ENCODE results near the gene DLEC1.
A peak's percentile ranks its signal among the peaks of the same experiment; 100 is the strongest.

Gene DLEC1

DNA sequence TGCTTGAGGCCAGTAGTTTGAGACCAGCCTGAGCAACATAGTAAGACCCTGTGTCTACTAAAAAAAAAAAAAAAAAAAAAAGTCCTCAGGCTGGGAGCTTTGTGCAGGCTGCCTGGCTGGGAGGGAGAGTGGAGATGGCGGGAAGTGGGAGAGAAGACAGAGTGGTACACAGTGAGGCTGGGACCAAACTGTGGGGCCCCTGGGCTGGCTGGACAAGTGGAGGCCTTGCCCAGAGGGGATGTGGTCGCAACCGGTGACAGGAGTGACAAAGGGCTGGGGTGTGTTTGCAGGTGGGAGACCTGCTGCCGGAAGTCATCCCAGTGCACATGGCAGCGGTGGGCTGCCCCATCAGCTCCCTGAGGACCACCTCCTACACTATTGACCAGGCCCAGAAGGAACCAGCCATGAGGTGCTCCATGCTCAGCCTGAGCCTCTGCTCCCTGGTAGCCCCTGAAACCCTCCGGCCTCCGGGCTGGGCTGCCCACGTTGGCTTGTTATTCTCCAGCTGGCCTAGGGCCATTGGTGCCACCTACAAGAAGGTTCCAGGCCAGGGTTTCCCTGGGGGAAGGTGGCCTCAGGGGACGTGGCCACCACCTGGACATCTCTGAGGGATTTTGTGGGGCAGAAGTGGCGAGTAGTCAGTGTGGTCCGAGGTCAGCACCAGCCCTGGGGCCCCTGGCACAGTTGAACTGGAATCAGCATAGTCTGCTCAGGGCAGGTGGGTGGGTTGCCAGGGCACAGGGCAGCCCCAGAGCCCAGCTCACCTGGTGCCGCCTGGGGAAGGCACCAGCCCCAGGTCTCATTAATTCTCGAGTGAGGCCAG, 75.3 kb downstream of the DLEC1 start:
- Histone ChIP-seq H4K8ac (ENCODE audit: low read depth, low read length) (no peak overlapping the region), H3K36me3 (replicated peaks in 1 of 2; ENCODE audit: control insufficient read depth in 2 of 2, insufficient read depth in 2 of 2, low read length in 2 of 2) (peaks cover 12 to 17% of the 10 kb centered on the region in 2 donors), H2AK5ac (ENCODE audit: low read depth, low read length) (no peak overlapping the region), H3K4me2 (ENCODE audit: insufficient read depth, low read length, poor library complexity, severe bottlenecking) (no peak overlapping the region), H2BK5ac (ENCODE audit: low read length) (no peak overlapping the region), H3K4me3 (ENCODE audit: low read length in 2 of 2) (peak overlapping the region in 1 of 2 donors; percentile 22), H3K79me1 (ENCODE audit: low read depth, low read length) (peaks cover 4% of the 10 kb centered on the region), H2BK120ac (ENCODE audit: low read depth, low read length) (no peak overlapping the region), H3K4me1 (ENCODE audit: control insufficient read depth in 2 of 2, insufficient read depth in 1 of 2, low read depth in 1 of 2, low read length in 2 of 2) (no peaks in the 10 kb centered on the region), H3K27ac (replicated peaks; ENCODE audit: low read length) (no peak overlapping the region), H3K4ac (ENCODE audit: low read length) (no peak overlapping the region), H3K9me3 (replicated peaks in 1 of 2; ENCODE audit: control insufficient read depth in 2 of 2, insufficient read depth in 1 of 2, low read depth in 1 of 2, low read length in 2 of 2) (peaks cover 0 to 2% of the 10 kb centered on the region in 2 donors), H4K91ac (ENCODE audit: low read depth, low read length, poor library complexity) (no peak overlapping the region), H3K9ac (ENCODE audit: low read depth, low read length, poor library complexity) (peak overlapping the region; percentile 53), H2AFZ (ENCODE audit: low read length) (no peak overlapping the region), H3K18ac (ENCODE audit: low read length) (no peak overlapping the region), H3K27me3 (ENCODE audit: control insufficient read depth in 3 of 3, insufficient read depth in 3 of 3, low read depth in 1 of 3, low read length in 3 of 3) (peaks cover 0 to 2% (median 0%) of the 10 kb centered on the region in 3 experiments), H2BK12ac (ENCODE audit: low read length) (no peak overlapping the region), H3K23ac (ENCODE audit: low read depth, low read length, poor library complexity) (peak overlapping the region; percentile 25), H3K14ac (ENCODE audit: low read length) (peak overlapping the region; percentile 22), H2BK15ac (ENCODE audit: low read length) (no peak overlapping the region)
- no peak for DNase-seq (ENCODE audit: low spot score)
- WGBS, 2 donors (ENCODE audit: extremely low coverage in 2 of 2, insufficient read length in 2 of 2, insufficient replicate concordance in 1 of 2): no CpG with 5 or more reads among the region's 13 CpGs

DNA sequence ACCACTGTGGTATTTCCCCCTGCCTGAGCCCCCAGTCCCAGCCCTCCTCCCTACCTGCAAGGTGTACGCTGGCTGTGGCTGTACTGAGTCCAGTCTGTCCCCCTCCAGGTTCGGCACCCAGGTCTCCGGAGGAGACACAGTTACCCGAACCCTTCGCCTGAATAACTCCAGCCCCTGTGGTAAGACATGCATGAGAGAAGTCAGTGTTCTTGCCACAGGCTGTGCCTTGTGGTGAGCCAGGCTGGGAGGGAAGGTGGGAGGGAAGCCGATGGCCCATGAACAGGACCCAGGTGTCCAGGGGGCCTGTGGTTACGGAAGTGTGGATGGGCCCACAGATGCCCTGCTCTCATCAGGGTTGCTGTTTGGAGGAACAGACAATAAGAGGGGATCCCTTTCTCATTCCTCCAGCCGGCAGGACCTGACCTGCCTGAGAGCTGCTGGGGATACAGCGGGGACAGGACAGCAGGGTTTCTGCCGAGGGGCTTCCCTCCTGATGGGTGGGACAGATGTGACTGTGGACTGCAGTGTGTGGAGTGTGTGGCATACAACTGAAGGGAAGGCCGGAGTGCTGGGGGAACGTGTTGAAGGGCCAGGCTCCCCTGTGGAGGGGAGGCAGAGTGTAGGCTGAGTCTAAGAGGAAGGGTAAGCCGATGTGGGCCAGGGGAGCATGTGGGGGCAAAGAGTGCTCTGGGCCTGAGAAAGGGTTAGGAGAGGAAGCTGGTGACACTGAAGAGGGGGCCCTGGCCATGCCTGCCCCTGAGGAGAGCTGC, 76.1 kb downstream of the DLEC1 start:
- no peak for DNase-seq (ENCODE audit: low spot score)
- no peak overlapping the region for H4K91ac ChIP-seq (ENCODE audit: low read depth, low read length, poor library complexity)
- no peak overlapping the region for H3K9ac ChIP-seq (ENCODE audit: low read depth, low read length, poor library complexity)
- H2BK120ac ChIP-seq (ENCODE audit: low read depth, low read length): no peak overlapping the region
- WGBS, 2 donors (ENCODE audit: extremely low coverage in 2 of 2, insufficient read length in 2 of 2, insufficient replicate concordance in 1 of 2): no CpG with 5 or more reads among the region's 13 CpGs
- peak overlapping the region; percentile 29 for H4K8ac ChIP-seq (ENCODE audit: low read depth, low read length)
- no peak overlapping the region for H3K4ac ChIP-seq (ENCODE audit: low read length)
- peak overlapping the region; percentile 60 for H3K23ac ChIP-seq (ENCODE audit: low read depth, low read length, poor library complexity)
- H3K4me2 ChIP-seq (ENCODE audit: insufficient read depth, low read length, poor library complexity, severe bottlenecking): no peak overlapping the region
- H2BK12ac ChIP-seq (ENCODE audit: low read length): no peak overlapping the region
- peak overlapping the region; percentile 31 for H3K14ac ChIP-seq (ENCODE audit: low read length)
- H3K4me3 ChIP-seq (ENCODE audit: low read length in 2 of 2): peak overlapping the region in 1 of 2 donors; percentile 18
- H2AFZ ChIP-seq (ENCODE audit: low read length): no peak overlapping the region
- H3K27ac ChIP-seq (replicated peaks; ENCODE audit: low read length): no peak overlapping the region
- H3K27me3 ChIP-seq (ENCODE audit: control insufficient read depth in 3 of 3, insufficient read depth in 3 of 3, low read depth in 1 of 3, low read length in 3 of 3): peaks cover 0 to 2% (median 0%) of the 10 kb centered on the region in 3 experiments
- no peak overlapping the region for H2BK5ac ChIP-seq (ENCODE audit: low read length)
- peaks cover 0 to 2% of the 10 kb centered on the region in 2 donors for H3K9me3 ChIP-seq (replicated peaks in 1 of 2; ENCODE audit: control insufficient read depth in 2 of 2, insufficient read depth in 1 of 2, low read depth in 1 of 2, low read length in 2 of 2)
- peak overlapping the region; percentile 58 for H3K18ac ChIP-seq (ENCODE audit: low read length)
- no peak overlapping the region for H2BK15ac ChIP-seq (ENCODE audit: low read length)
- peaks cover 2% of the 10 kb centered on the region for H3K79me1 ChIP-seq (ENCODE audit: low read depth, low read length)
- no peaks in the 10 kb centered on the region for H3K4me1 ChIP-seq (ENCODE audit: control insufficient read depth in 2 of 2, insufficient read depth in 1 of 2, low read depth in 1 of 2, low read length in 2 of 2)
- H2AK5ac ChIP-seq (ENCODE audit: low read depth, low read length): peak overlapping the region; percentile 18
- peaks cover 15 to 17% of the 10 kb centered on the region in 2 donors for H3K36me3 ChIP-seq (replicated peaks in 1 of 2; ENCODE audit: control insufficient read depth in 2 of 2, insufficient read depth in 2 of 2, low read length in 2 of 2)

DNA sequence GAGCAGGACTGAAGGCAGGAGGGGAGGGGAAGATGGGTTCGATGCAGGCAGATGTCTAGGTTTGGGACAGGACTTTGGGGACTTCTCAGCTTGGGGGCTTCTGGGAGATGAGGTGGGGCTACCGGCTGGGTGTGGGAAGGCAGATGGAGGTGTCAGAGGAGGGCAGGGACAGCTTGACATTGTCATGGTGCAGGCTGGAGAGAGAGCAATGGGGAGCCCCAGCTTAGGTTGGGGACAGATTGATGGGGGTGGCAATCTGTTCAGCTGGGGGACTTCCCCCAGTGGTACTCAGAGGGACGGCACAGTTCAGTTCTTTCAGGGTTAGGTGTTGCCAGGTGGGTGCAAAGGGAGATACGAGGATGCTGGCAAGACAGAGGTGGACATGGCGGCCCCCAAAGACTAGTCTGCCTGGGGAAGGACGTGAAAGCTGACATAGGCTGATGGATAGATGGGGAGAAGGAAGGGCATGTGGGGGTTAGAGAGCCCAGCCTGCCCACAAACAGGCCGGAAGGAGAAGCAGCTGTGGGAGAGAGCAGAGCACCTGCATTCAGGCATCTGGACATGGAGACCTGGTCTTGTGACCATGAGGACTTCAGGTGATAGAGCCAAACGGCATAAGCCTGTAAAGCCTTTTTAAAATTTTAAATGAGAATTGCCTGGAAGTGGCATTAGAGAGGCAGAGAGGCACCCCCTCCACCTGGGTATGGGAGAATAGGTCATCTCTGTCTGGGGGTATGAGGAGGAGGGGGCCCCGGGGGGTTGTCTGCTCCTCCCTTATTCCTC, 76.8 kb downstream of the DLEC1 start:
- peak overlapping the region; percentile 29 for H4K8ac ChIP-seq (ENCODE audit: low read depth, low read length)
- H2BK12ac ChIP-seq (ENCODE audit: low read length): no peak overlapping the region
- no peaks in the 10 kb centered on the region for H3K9me3 ChIP-seq (replicated peaks in 1 of 2; ENCODE audit: control insufficient read depth in 2 of 2, insufficient read depth in 1 of 2, low read depth in 1 of 2, low read length in 2 of 2)
- no peak overlapping the region for H3K14ac ChIP-seq (ENCODE audit: low read length)
- no peak overlapping the region for H2BK15ac ChIP-seq (ENCODE audit: low read length)
- no peak overlapping the region for H2BK5ac ChIP-seq (ENCODE audit: low read length)
- peaks cover 0 to 2% (median 0%) of the 10 kb centered on the region in 3 experiments for H3K27me3 ChIP-seq (ENCODE audit: control insufficient read depth in 3 of 3, insufficient read depth in 3 of 3, low read depth in 1 of 3, low read length in 3 of 3)
- H3K36me3 ChIP-seq (replicated peaks in 1 of 2; ENCODE audit: control insufficient read depth in 2 of 2, insufficient read depth in 2 of 2, low read length in 2 of 2): peaks cover 14 to 24% of the 10 kb centered on the region in 2 donors
- no peak for DNase-seq (ENCODE audit: low spot score)
- peak overlapping the region; percentile 58 for H3K18ac ChIP-seq (ENCODE audit: low read length)
- no peak overlapping the region for H3K4ac ChIP-seq (ENCODE audit: low read length)
- no peak overlapping the region for H3K27ac ChIP-seq (replicated peaks; ENCODE audit: low read length)
- peaks cover 4% of the 10 kb centered on the region for H3K79me1 ChIP-seq (ENCODE audit: low read depth, low read length)
- H2AFZ ChIP-seq (ENCODE audit: low read length): no peak overlapping the region
- H2AK5ac ChIP-seq (ENCODE audit: low read depth, low read length): peak overlapping the region; percentile 18
- H2BK120ac ChIP-seq (ENCODE audit: low read depth, low read length): no peak overlapping the region
- H3K4me1 ChIP-seq (ENCODE audit: control insufficient read depth in 2 of 2, insufficient read depth in 1 of 2, low read depth in 1 of 2, low read length in 2 of 2): no peaks in the 10 kb centered on the region
- peak overlapping the region in 1 of 2 donors; percentile 18 for H3K4me3 ChIP-seq (ENCODE audit: low read length in 2 of 2)
- no peak overlapping the region for H4K91ac ChIP-seq (ENCODE audit: low read depth, low read length, poor library complexity)
- no peak overlapping the region for H3K9ac ChIP-seq (ENCODE audit: low read depth, low read length, poor library complexity)
- no CpG with 5 or more reads among the region's 9 CpGs for WGBS, 2 donors (ENCODE audit: extremely low coverage in 2 of 2, insufficient read length in 2 of 2, insufficient replicate concordance in 1 of 2)
- no peak overlapping the region for H3K4me2 ChIP-seq (ENCODE audit: insufficient read depth, low read length, poor library complexity, severe bottlenecking)
- H3K23ac ChIP-seq (ENCODE audit: low read depth, low read length, poor library complexity): peak overlapping the region; percentile 60

Data from neuronal stem cell (in vitro differentiated cells).